BLaER1 (cell line): ENCODE data around the gene BTBD1.
A peak's percentile ranks its signal among the peaks of the same experiment; 100 is the strongest.
"Not testable (repeated sequence)": the region's sequence is repeated elsewhere in the genome, so short reads cannot be mapped to it uniquely, and the experiment has no call there.

Experiments
- H3K27ac ChIP-seq: shearing (Covaris generic); formaldehyde crosslinking; 2 replicates; pipeline ENCODE4 v1.8.1; 2022
- H3K27me3 ChIP-seq: shearing (Covaris generic); formaldehyde crosslinking; 2 replicates; pipeline ENCODE4 v1.8.1; 2022
- H3K36me3 ChIP-seq: shearing (Covaris generic); formaldehyde crosslinking; 2 replicates; pipeline ENCODE4 v1.8.1; 2022
- H3K4me1 ChIP-seq: shearing (Covaris generic); formaldehyde crosslinking; 2 replicates; pipeline ENCODE4 v1.8.1; 2022
- H3K4me2 ChIP-seq: shearing (Covaris generic); formaldehyde crosslinking; 2 replicates; pipeline ENCODE4 v1.8.1; 2022
- H3K4me3 ChIP-seq: shearing (Covaris generic); formaldehyde crosslinking; 2 replicates; pipeline ENCODE4 v1.8.1; 2022
- H3K9ac ChIP-seq: shearing (Covaris generic); formaldehyde crosslinking; 2 replicates; pipeline ENCODE4 v1.8.1; 2022
- H3K9me3 ChIP-seq: shearing (Covaris generic); formaldehyde crosslinking; 2 replicates; pipeline ENCODE4 v1.8.1; 2022
- H4K20me1 ChIP-seq: shearing (Covaris generic); formaldehyde crosslinking; 2 replicates; pipeline ENCODE4 v1.8.1; 2022
- Cebpa-rat ChIP-seq: shearing (Covaris generic); IDR thresholded peaks from 2 replicates; pipeline ENCODE4 v1.8.1; 2022

Gene BTBD1

GRCh38 chr15:83098079-83098478 lies 31.0 kb upstream of the BTBD1 start:
- peaks cover 9% of the 10 kb centered on the region; the same call in 1 of the 2 replicates for H3K4me1 ChIP-seq
- no peaks in the 10 kb centered on the region for H3K36me3 ChIP-seq
- no peak overlapping the region for H3K9ac ChIP-seq
- H3K27me3 ChIP-seq: no peaks in the 10 kb centered on the region
- H3K4me2 ChIP-seq: no peak overlapping the region
- no peaks in the 10 kb centered on the region; the same call in 1 of the 2 replicates for H3K9me3 ChIP-seq
- no peak overlapping the region for H3K27ac ChIP-seq
- H4K20me1 ChIP-seq: no peaks in the 10 kb centered on the region
- no peak for TF ChIP-seq Cebpa-rat
- no peak overlapping the region for H3K4me3 ChIP-seq

DNA sequence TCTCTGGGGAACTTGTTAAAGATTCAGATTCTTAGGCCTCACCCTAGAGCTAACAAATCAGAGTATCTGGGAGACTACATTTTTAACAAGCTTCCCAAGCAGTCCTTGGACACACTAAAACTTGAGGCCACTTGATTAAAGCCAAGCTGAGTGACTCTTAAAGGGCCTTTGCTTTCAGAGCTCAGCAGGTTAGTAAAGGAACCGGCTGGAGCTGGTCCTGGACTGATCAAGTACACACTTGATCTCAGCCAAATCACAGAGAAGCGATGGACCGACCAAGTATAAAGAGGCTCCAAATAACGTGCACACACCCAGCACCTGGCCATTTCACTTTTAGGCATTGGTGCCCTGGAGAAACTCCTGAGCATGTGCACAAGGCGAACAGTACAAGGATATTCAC lies 27.5 kb upstream of the BTBD1 start:
- H3K9me3 ChIP-seq: no peaks in the 10 kb centered on the region; the same call in 1 of the 2 replicates
- no peak for TF ChIP-seq Cebpa-rat

GRCh38 chr15:83092309-83092976 lies 25.4 kb upstream of the BTBD1 start:
- Histone ChIP-seq H3K27me3 (no peaks in the 10 kb centered on the region), H3K9me3 (no peaks in the 10 kb centered on the region; the same call in 1 of the 2 replicates), H3K4me1 (peaks cover 12% of the 10 kb centered on the region), H3K9ac (no peak overlapping the region), H3K4me3 (no peak overlapping the region), H4K20me1 (no peaks in the 10 kb centered on the region), H3K36me3 (no peaks in the 10 kb centered on the region), H3K4me2 (peak overlapping the region; percentile 49), H3K27ac (peak overlapping the region; percentile 51; the same call in 1 of the 2 replicates)
- TF ChIP-seq Cebpa-rat: no peak

More for the DNA sequence above, 27.5 kb upstream of the BTBD1 start:
- Histone ChIP-seq H4K20me1 (no peaks in the 10 kb centered on the region), H3K4me2 (no peak overlapping the region), H3K36me3 (no peaks in the 10 kb centered on the region), H3K4me3 (no peak overlapping the region), H3K4me1 (peaks cover 12% of the 10 kb centered on the region), H3K9ac (no peak overlapping the region), H3K27ac (no peak overlapping the region), H3K27me3 (no peaks in the 10 kb centered on the region)

DNA sequence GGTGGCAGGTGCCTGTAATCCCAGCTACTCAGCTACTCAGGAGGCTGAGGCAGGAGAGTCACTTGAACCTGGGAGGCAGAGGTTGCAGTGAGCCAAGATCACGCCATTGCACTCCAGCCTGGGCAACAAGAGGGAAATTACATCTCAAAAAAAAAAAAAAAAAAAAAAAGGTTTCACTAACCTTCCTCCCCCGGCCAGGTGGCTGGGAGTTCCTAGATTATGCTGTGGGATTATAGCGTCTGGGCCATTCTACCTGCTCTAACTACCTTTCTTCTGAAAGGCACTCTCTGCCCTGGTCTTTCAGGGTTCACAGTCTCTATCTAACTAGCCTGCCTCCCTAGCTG lies 24.9 kb upstream of the BTBD1 start:
- peak overlapping the region; percentile 51; the same call in 1 of the 2 replicates for H3K27ac ChIP-seq
- H3K4me3 ChIP-seq, H3K9ac ChIP-seq: not testable (repeated sequence)

GRCh38 chr15:83090465-83090864 lies 23.4 kb upstream of the BTBD1 start:
- no peaks in the 10 kb centered on the region for H3K9me3 ChIP-seq
- no peak overlapping the region for H3K4me2 ChIP-seq
- peaks cover 12% of the 10 kb centered on the region for H3K4me1 ChIP-seq
- no peak overlapping the region for H3K27ac ChIP-seq
- no peak overlapping the region for H3K4me3 ChIP-seq
- H4K20me1 ChIP-seq: no peaks in the 10 kb centered on the region
- no peaks in the 10 kb centered on the region for H3K36me3 ChIP-seq
- H3K27me3 ChIP-seq: no peaks in the 10 kb centered on the region
- no peak overlapping the region for H3K9ac ChIP-seq
- no peak for TF ChIP-seq Cebpa-rat

More for the DNA sequence above, 24.9 kb upstream of the BTBD1 start:
- not testable (repeated sequence) for H4K20me1 ChIP-seq, H3K36me3 ChIP-seq, H3K27me3 ChIP-seq, H3K9me3 ChIP-seq
- H3K4me2 ChIP-seq: peak overlapping the region; percentile 49
- peaks cover 12% of the 10 kb centered on the region for H3K4me1 ChIP-seq

DNA sequence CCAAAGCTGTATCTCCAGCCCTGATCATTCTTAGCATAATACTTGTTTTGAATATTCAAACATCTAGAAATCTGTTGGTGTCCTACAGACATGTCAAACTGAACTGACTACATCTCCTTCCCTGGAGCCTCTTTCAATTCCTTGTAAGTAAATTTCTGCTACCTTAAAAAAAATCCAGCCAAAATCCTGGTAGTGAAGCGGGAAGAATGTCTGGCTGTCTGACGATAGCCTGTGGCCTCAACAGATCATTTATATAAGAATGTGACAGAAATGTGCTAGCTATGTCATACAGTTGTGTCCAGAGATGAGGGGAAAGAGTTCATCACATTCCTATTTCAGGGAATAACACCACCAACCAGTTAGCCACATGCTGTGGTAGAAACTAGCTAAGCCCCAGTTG lies 21.8 kb upstream of the BTBD1 start:
- TF ChIP-seq Cebpa-rat: no peak
- Histone ChIP-seq H3K36me3 (no peaks in the 10 kb centered on the region), H3K27me3 (no peaks in the 10 kb centered on the region), H3K9ac (no peak overlapping the region), H4K20me1 (no peaks in the 10 kb centered on the region), H3K4me1 (peaks cover 12% of the 10 kb centered on the region), H3K4me3 (no peak overlapping the region), H3K4me2 (no peak overlapping the region), H3K9me3 (no peaks in the 10 kb centered on the region), H3K27ac (no peak overlapping the region)

DNA sequence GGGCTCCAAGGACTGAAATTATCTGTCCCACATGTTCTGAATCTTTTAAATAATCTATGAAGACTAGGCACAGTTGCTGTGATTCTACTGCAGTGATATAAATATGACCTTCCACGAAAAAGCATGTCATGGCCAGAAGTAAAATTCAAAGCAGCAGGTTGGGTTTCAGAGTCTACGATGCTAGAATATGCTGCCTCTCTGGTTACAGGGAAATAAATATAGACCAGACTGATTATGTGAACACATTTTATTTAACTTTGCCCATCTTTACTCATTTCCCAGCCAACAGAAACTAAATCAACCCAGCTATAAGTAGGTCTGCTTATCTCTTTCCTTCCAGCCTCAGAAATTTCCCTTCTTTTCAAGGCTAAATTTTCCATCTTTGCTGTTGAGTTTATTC lies 20.5 kb upstream of the BTBD1 start:
- Histone ChIP-seq H3K4me2 (no peak overlapping the region), H3K9me3 (no peaks in the 10 kb centered on the region), H3K4me1 (peaks cover 8% of the 10 kb centered on the region), H4K20me1 (no peaks in the 10 kb centered on the region), H3K9ac (no peak overlapping the region), H3K27ac (no peak overlapping the region), H3K36me3 (no peaks in the 10 kb centered on the region), H3K27me3 (no peaks in the 10 kb centered on the region), H3K4me3 (no peak overlapping the region)
- no peak for TF ChIP-seq Cebpa-rat

DNA sequence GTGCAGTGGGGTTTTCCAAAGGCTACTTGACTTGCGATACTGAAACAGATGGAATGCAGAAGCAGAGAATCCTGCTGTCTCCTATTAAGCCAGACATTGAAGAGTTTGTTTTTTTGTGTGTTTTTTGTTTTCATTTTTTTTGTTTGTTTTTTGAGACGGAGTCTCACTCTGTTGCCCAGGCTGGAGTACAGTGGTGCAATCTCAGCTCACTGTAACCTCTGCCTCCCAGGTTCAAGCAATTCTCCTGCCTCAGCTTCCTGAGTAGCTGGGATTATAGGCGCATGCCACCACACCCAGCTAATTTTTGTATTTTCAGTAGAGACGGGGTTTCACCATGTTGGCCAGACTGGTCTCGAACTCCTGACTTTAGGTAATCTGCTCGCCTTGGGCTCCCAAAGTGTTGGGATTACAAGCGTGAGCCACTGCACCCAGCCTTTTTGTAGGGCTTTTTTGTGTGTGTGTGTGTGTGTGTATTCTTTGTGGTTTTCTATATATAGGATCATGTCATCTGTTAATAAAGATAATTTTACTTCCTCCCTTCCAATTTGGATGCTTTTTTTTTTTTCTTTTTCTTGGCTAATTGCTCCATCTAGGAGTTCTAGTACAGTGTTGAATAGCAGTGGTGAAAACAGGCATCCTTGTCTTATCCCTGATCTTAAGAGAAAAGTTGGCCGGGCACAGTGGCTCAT lies 19.0 kb upstream of the BTBD1 start:
- not testable (repeated sequence) for H3K27ac ChIP-seq, H4K20me1 ChIP-seq, H3K9ac ChIP-seq, H3K4me1 ChIP-seq, H3K4me3 ChIP-seq, H3K4me2 ChIP-seq, H3K36me3 ChIP-seq, H3K27me3 ChIP-seq, H3K9me3 ChIP-seq

DNA sequence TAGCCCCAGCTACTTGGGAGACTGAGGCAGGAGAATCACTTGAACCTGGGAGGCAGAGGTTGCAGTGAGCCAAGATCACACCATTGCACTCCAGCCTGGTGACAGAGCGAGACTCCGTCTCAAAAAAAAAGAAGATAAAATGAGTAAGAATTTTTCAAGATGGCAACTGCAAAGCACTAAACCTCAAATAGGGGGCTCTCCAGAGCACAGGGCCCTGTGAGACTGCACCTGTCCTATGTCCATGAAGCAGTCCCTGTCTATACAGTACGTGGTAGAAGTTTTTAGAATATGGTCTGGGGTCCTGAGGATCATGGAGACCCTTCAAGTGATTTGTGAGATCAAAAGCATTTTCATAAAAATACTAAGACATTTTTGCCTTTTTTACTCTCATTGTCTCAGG lies 18.4 kb upstream of the BTBD1 start:
- not testable (repeated sequence) for H3K4me3 ChIP-seq, H3K27ac ChIP-seq, H3K27me3 ChIP-seq, H3K9me3 ChIP-seq, H3K4me1 ChIP-seq, H3K4me2 ChIP-seq, H4K20me1 ChIP-seq, H3K9ac ChIP-seq, H3K36me3 ChIP-seq

- H3K9ac ChIP-seq: no peak overlapping the region
- no peak for TF ChIP-seq Cebpa-rat
- no peak overlapping the region for H3K4me2 ChIP-seq
- H3K27me3 ChIP-seq: no peaks in the 10 kb centered on the region
- no peaks in the 10 kb centered on the region for H4K20me1 ChIP-seq
- no peaks in the 10 kb centered on the region for H3K9me3 ChIP-seq
- H3K36me3 ChIP-seq: no peaks in the 10 kb centered on the region
- no peak overlapping the region for H3K27ac ChIP-seq
- no peak overlapping the region for H3K4me3 ChIP-seq
- no peaks in the 10 kb centered on the region for H3K4me1 ChIP-seq
Measured at GRCh38 chr15:83082730-83083386, 15.8 kb upstream of the BTBD1 start.
